ENCODE results near the gene ADAMTS17. TPM values are rescaled to one million over a fixed set of nuclear protein-coding genes. Genes with fewer than 3 reads are reported as not detected.

Gene ADAMTS17
- total RNA-seq, 1 experiment from 2014 or later, result 1.5 TPM

DNA sequence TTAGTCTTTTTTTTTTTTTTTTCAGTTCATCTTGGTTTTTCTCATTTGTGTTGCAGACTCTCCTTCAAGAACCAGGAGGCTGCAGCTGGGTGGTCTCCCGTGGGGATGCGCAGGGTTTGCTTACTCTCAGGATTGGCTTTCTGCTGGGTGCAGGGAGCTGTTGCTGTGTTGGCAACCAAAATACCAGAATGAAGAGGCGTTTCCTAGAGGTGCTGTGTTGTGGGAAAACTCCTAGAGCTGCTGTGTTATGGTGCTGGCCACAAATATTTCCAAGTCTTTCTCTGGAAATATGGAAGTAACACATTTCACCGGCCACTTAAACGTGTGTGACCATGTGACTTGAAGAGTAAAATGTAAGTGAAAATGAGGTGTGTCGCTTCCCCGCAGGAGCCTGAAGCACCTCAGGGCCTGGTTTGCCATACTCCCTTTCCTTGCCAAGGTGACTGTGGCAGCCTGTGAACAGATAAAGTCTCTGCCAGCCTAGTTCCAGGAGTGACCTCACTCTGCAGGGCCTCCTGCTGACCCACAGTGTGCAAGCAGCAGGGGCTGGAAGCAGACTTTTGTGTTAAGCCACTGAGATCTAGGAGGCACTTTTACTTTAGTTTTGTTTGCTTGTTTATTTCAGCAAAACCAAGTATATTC lies 258.9 kb downstream of the ADAMTS17 start:
- no peaks in the 10 kb centered on the region for H3K4me1 ChIP-seq
- POLR2A ChIA-PET, result no interaction called here

DNA sequence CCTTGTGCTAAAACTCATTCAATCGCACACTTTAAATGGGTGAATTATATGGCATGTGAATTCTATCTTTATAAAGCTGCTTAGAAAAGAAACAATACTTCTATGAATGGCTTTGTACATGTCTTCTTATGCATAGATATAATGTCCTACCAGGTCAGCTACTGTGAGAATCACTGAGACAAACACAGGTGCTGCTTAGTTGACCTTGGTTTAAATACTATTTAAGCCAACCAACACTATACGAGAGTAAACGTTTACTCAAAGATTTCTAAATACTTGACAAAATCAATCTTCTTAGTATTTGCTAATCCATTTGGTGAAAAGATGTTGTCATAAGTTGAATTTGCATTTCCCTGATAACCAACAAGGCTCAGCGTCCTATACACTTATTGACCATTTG lies 260.3 kb downstream of the ADAMTS17 start:
- no peaks in the 10 kb centered on the region for H3K36me3 Mint-ChIP-seq (ENCODE audit: insufficient read depth, unreplicated experiment)
- no peak for DNase-seq
- H3K27ac Mint-ChIP-seq (ENCODE audit: unreplicated experiment), result no peak overlapping the region
- peaks cover 2% of the 10 kb centered on the region for H3K9me3 Mint-ChIP-seq (ENCODE audit: unreplicated experiment)
- H3K27me3 Mint-ChIP-seq (ENCODE audit: insufficient read depth, unreplicated experiment), result no peaks in the 10 kb centered on the region
- POLR2A ChIA-PET, result no interaction called here
- no peak overlapping the region for H3K4me3 Mint-ChIP-seq (ENCODE audit: unreplicated experiment)
- no peaks in the 10 kb centered on the region for H3K9me3 ChIP-seq
- H3K27me3 ChIP-seq (replicated peaks; ENCODE audit: control insufficient read depth, insufficient read depth, low read length), result no peaks in the 10 kb centered on the region
- H3K4me3 ChIP-seq (ENCODE audit: low read depth, low read length), result no peak overlapping the region
- CTCF ChIA-PET, result no interaction called here
- BruUV-seq (replicated peaks), result no TSS peak
- H3K4me1 ChIP-seq, result no peaks in the 10 kb centered on the region
- intact Hi-C loops (cut with micrococcal nuclease; ENCODE audit: unreplicated experiment), result no loop called here
- H3K4me1 Mint-ChIP-seq (ENCODE audit: low read depth, unreplicated experiment), result no peaks in the 10 kb centered on the region
- H3K36me3 ChIP-seq (ENCODE audit: control insufficient read depth, insufficient read depth, low read length), result no peaks in the 10 kb centered on the region
- TF ChIP-seq, protein P1, sequence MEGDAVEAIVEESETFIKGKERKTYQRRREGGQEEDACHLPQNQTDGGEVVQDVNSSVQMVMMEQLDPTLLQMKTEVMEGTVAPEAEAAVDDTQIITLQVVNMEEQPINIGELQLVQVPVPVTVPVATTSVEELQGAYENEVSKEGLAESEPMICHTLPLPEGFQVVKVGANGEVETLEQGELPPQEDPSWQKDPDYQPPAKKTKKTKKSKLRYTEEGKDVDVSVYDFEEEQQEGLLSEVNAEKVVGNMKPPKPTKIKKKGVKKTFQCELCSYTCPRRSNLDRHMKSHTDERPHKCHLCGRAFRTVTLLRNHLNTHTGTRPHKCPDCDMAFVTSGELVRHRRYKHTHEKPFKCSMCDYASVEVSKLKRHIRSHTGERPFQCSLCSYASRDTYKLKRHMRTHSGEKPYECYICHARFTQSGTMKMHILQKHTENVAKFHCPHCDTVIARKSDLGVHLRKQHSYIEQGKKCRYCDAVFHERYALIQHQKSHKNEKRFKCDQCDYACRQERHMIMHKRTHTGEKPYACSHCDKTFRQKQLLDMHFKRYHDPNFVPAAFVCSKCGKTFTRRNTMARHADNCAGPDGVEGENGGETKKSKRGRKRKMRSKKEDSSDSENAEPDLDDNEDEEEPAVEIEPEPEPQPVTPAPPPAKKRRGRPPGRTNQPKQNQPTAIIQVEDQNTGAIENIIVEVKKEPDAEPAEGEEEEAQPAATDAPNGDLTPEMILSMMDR (IDR thresholded peaks at IDR 0.05; ENCODE audit: insufficient read depth in 1 of 2, low read depth in 1 of 2, low read length in 1 of 2, severe bottlenecking in 1 of 2, unreplicated experiment in 1 of 2), result no peak

More for the DNA sequence above, 258.9 kb downstream of the ADAMTS17 start:
- intact Hi-C loops (cut with micrococcal nuclease; ENCODE audit: unreplicated experiment), result no loop called here
- TF ChIP-seq, protein P1 (IDR thresholded peaks at IDR 0.05; ENCODE audit: insufficient read depth in 1 of 2, low read depth in 1 of 2, low read length in 1 of 2, severe bottlenecking in 1 of 2, unreplicated experiment in 1 of 2), result no peak
- Mint-ChIP-seq H3K36me3 (ENCODE audit: insufficient read depth, unreplicated experiment) (no peaks in the 10 kb centered on the region), H3K9me3 (ENCODE audit: unreplicated experiment) (peaks cover 10% of the 10 kb centered on the region), H3K27ac (ENCODE audit: unreplicated experiment) (no peak overlapping the region), H3K27me3 (ENCODE audit: insufficient read depth, unreplicated experiment) (no peaks in the 10 kb centered on the region), H3K4me1 (ENCODE audit: low read depth, unreplicated experiment) (no peaks in the 10 kb centered on the region), H3K4me3 (ENCODE audit: unreplicated experiment) (no peak overlapping the region)
- no TSS peak for BruUV-seq (replicated peaks)
- no peak for DNase-seq
- H3K27me3 ChIP-seq (replicated peaks; ENCODE audit: control insufficient read depth, insufficient read depth, low read length), result no peaks in the 10 kb centered on the region
- no peaks in the 10 kb centered on the region for H3K36me3 ChIP-seq (ENCODE audit: control insufficient read depth, insufficient read depth, low read length)
- CTCF ChIA-PET, result no interaction called here
- H3K9me3 ChIP-seq, result no peaks in the 10 kb centered on the region
- no peak overlapping the region for H3K4me3 ChIP-seq (ENCODE audit: low read depth, low read length)

DNA sequence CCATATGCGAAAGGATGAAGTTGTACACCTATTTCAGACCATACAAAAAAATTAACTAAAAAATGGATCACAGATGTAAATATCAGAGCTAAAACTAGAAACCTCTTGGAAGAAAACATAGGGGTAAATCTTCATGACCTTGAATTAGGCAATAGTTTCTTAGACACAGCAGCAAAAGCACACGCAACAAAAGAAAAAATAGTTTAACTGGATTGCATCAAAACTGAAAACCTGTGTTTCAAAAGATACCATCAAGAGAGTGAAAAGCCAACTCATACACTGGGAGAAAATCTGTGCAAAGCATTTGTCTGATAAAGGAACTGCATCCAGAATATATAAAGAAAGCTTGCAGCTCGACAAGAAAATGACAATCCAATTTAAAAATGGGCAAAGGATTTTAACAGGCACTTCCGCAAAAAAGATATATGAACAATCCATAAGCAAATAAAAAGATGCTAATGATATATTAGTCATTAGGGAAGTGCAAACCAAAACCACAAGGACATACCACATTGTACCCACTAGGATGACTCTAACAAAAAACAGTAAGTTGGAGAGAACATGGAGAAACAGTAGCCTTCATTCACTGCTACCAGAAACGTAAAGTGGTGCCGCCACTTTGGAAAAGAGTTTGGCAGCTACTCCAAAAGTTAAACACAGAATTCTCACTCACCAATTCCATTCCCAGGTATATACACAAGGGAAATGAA lies 263.1 kb downstream of the ADAMTS17 start:
- no peak for DNase-seq
- ChIA-PET CTCF (no interaction called here), POLR2A (no interaction called here)
- H3K27ac Mint-ChIP-seq (ENCODE audit: unreplicated experiment), result no peak overlapping the region
- no peaks in the 10 kb centered on the region for H3K36me3 Mint-ChIP-seq (ENCODE audit: insufficient read depth, unreplicated experiment)
- no TSS peak for BruUV-seq (replicated peaks)
- no peaks in the 10 kb centered on the region for H3K9me3 ChIP-seq
- peaks cover 3% of the 10 kb centered on the region for H3K27me3 Mint-ChIP-seq (ENCODE audit: insufficient read depth, unreplicated experiment)
- H3K9me3 Mint-ChIP-seq (ENCODE audit: unreplicated experiment), result no peaks in the 10 kb centered on the region
- intact Hi-C loops (cut with micrococcal nuclease; ENCODE audit: unreplicated experiment), result no loop called here
- H3K4me1 Mint-ChIP-seq (ENCODE audit: low read depth, unreplicated experiment), result no peaks in the 10 kb centered on the region
- H3K4me1 ChIP-seq, result no peaks in the 10 kb centered on the region
- H3K27me3 ChIP-seq (replicated peaks; ENCODE audit: control insufficient read depth, insufficient read depth, low read length), result no peaks in the 10 kb centered on the region
- no peak overlapping the region for H3K4me3 Mint-ChIP-seq (ENCODE audit: unreplicated experiment)
- TF ChIP-seq, protein P1 (IDR thresholded peaks at IDR 0.05; ENCODE audit: insufficient read depth in 1 of 2, low read depth in 1 of 2, low read length in 1 of 2, severe bottlenecking in 1 of 2, unreplicated experiment in 1 of 2), result no peak
- H3K4me3 ChIP-seq (ENCODE audit: low read depth, low read length), result no peak overlapping the region
- no peaks in the 10 kb centered on the region for H3K36me3 ChIP-seq (ENCODE audit: control insufficient read depth, insufficient read depth, low read length)
